NB4 (cell line): ENCODE results near the gene TBC1D4.

Experiments
- DNase-seq: peaks from one replicate; pipeline ENCODE4 v3.0.0; 2010; ENCODE audit warnings: low read depth
- H3K4me3 ChIP-seq: one replicate; pipeline ENCODE4 v1.5.1; 2011; ENCODE audit warnings: mild to moderate bottlenecking, low read depth, low read length, moderate library complexity
- CTCF ChIP-seq: IDR thresholded peaks from one replicate; pipeline ENCODE4 v1.5.1; 2012; ENCODE audit warnings: low read depth, low read length
- MAX ChIP-seq: IDR thresholded peaks from 2 replicates; pipeline ENCODE4 v1.6.1; 2011; ENCODE audit warnings: low read depth, low read length
- MYC ChIP-seq: IDR thresholded peaks from 2 replicates; pipeline ENCODE4 v1.6.1; 2011; ENCODE audit warnings: low read depth, low read length
- POLR2A ChIP-seq: IDR thresholded peaks from 2 replicates; pipeline ENCODE4 v1.6.1; 2011; ENCODE audit warnings: mild to moderate bottlenecking; ENCODE audit not compliant: insufficient read length; ENCODE audit errors: extremely low read depth

TBC1D4 gene

GRCh38 chr13:75390229-75390628 lies 91.7 kb downstream of the TBC1D4 start:
- no peak overlapping the region for H3K4me3 ChIP-seq
- TF ChIP-seq MAX (no peak), MYC (no peak), CTCF (no peak), POLR2A (no peak)
- no peak for DNase-seq

GRCh38 chr13:75385708-75386083 lies 96.3 kb downstream of the TBC1D4 start:
- TF ChIP-seq POLR2A (no peak), MYC (no peak), CTCF (no peak), MAX (no peak)

GRCh38 chr13:75384879-75385707 lies 96.9 kb downstream of the TBC1D4 start:
- no peak overlapping the region for H3K4me3 ChIP-seq
- DNase-seq, result peak; percentile 18
- no peak for TF ChIP-seq CTCF
- no peak for TF ChIP-seq MYC
- TF ChIP-seq POLR2A, result no peak
- TF ChIP-seq MAX, result no peak

More at GRCh38 chr13:75385708-75386083, 96.3 kb downstream of the TBC1D4 start:
- DNase-seq, result no peak
- H3K4me3 ChIP-seq, result no peak overlapping the region

- no peak overlapping the region for H3K4me3 ChIP-seq
- TF ChIP-seq POLR2A (no peak), MAX (no peak), MYC (no peak), CTCF (no peak)
Observed at GRCh38 chr13:75383064-75383715, 98.8 kb downstream of the TBC1D4 start.

GRCh38 chr13:75378301-75378700 lies 103.7 kb downstream of the TBC1D4 start:
- no peak for DNase-seq
- H3K4me3 ChIP-seq, result no peak overlapping the region
- TF ChIP-seq MYC (no peak), MAX (no peak), CTCF (no peak), POLR2A (no peak)

More at GRCh38 chr13:75383064-75383715, 98.8 kb downstream of the TBC1D4 start:
- DNase-seq, result no peak
